ENCODE measurements around the gene REEP3. TPM values are rescaled to one million over a fixed set of nuclear protein-coding genes. Genes with fewer than 3 reads are reported as not detected.

The REEP3 gene
- total RNA-seq, 2 donors from 2014 or later, result 20.8 to 22.1 TPM

GRCh38 chr10:63583909-63584724 is 62.9 kb downstream of the REEP3 start:
- H3K36me3 ChIP-seq (replicated peaks in 1 of 2; ENCODE audit: insufficient read depth in 1 of 2, low read depth in 2 of 2), result no peaks in the 10 kb centered on the region
- ATAC-seq (no peak), DNase-seq (no peak)
- no peaks in the 10 kb centered on the region for H3K9me3 ChIP-seq
- peaks cover 7% of the 10 kb centered on the region for H3K4me1 ChIP-seq
- 78 to 88% methylated on average over 5 of the region's 5 CpGs for WGBS, 2 donors
- no peaks in the 10 kb centered on the region for H3K27me3 ChIP-seq
- no peak overlapping the region for H3K27ac ChIP-seq
- TF ChIP-seq CTCF (IDR thresholded peaks at IDR 0.05) (no peak), POLR2A (IDR thresholded peaks at IDR 0.05) (no peak)
- no peak overlapping the region for H3K4me3 ChIP-seq
- intact Hi-C loops (cut with DNase I), result no loop called here

GRCh38 chr10:63584725-63585035 is 63.5 kb downstream of the REEP3 start:
- Histone ChIP-seq H3K27ac (no peak overlapping the region), H3K36me3 (replicated peaks in 1 of 2; ENCODE audit: insufficient read depth in 1 of 2, low read depth in 2 of 2) (no peaks in the 10 kb centered on the region), H3K27me3 (no peaks in the 10 kb centered on the region), H3K4me3 (no peak overlapping the region), H3K9me3 (no peaks in the 10 kb centered on the region), H3K4me1 (peaks cover 7% of the 10 kb centered on the region)
- no peak for DNase-seq
- no peak for TF ChIP-seq POLR2A (IDR thresholded peaks at IDR 0.05)
- TF ChIP-seq CTCF (IDR thresholded peaks at IDR 0.05), result no peak
- intact Hi-C loops (cut with DNase I), result no loop called here
- ATAC-seq, result no peak

- H3K27me3 ChIP-seq, result no peaks in the 10 kb centered on the region
- DNase-seq (no peak), ATAC-seq (no peak)
- H3K4me1 ChIP-seq, result peaks cover 7% of the 10 kb centered on the region
- TF ChIP-seq POLR2A (IDR thresholded peaks at IDR 0.05) (no peak), CTCF (IDR thresholded peaks at IDR 0.05) (no peak)
- intact Hi-C loops (cut with DNase I), result no loop called here
- 83 to 84% methylated on average over 1 of the region's 1 CpG for WGBS, 2 donors
- H3K9me3 ChIP-seq, result no peaks in the 10 kb centered on the region
- no peak overlapping the region for H3K27ac ChIP-seq
- no peak overlapping the region for H3K4me3 ChIP-seq
- H3K36me3 ChIP-seq (replicated peaks in 1 of 2; ENCODE audit: insufficient read depth in 1 of 2, low read depth in 2 of 2), result no peaks in the 10 kb centered on the region
Measured at GRCh38 chr10:63585041-63585440, 63.8 kb downstream of the REEP3 start.

- Histone ChIP-seq H3K27ac (no peak overlapping the region), H3K36me3 (replicated peaks in 1 of 2; ENCODE audit: insufficient read depth in 1 of 2, low read depth in 2 of 2) (no peaks in the 10 kb centered on the region), H3K9me3 (no peaks in the 10 kb centered on the region), H3K4me1 (peaks cover 7% of the 10 kb centered on the region), H3K27me3 (no peaks in the 10 kb centered on the region), H3K4me3 (no peak overlapping the region)
- no peak for ATAC-seq
- 92 to 95% methylated on average over 2 of the region's 2 CpGs for WGBS, 2 donors
- TF ChIP-seq CTCF (IDR thresholded peaks at IDR 0.05), result no peak
- no peak for TF ChIP-seq POLR2A (IDR thresholded peaks at IDR 0.05)
- intact Hi-C loops (cut with DNase I), result no loop called here
- DNase-seq, result no peak
Measured at GRCh38 chr10:63586043-63586442, 64.8 kb downstream of the REEP3 start.

GRCh38 chr10:63587191-63587590 is 66.0 kb downstream of the REEP3 start:
- ATAC-seq (no peak), DNase-seq (no peak)
- Histone ChIP-seq H3K4me1 (peaks cover 7% of the 10 kb centered on the region), H3K9me3 (no peaks in the 10 kb centered on the region), H3K27ac (no peak overlapping the region), H3K27me3 (no peaks in the 10 kb centered on the region), H3K4me3 (no peak overlapping the region), H3K36me3 (replicated peaks in 1 of 2; ENCODE audit: insufficient read depth in 1 of 2, low read depth in 2 of 2) (no peaks in the 10 kb centered on the region)
- intact Hi-C loops (cut with DNase I), result no loop called here
- TF ChIP-seq POLR2A (IDR thresholded peaks at IDR 0.05) (no peak), CTCF (IDR thresholded peaks at IDR 0.05) (no peak)
- WGBS, 2 donors, result 92 to 96% methylated on average over 4 of the region's 4 CpGs

Data from body of pancreas (tissue), 4 donors.